Activated naive CD8-positive, alpha-beta T cell (primary cell): ENCODE results near the gene EDNRA.

Source experiments
- H3K27ac Mint-ChIP-seq: one replicate; pipeline ENCODE4 v1.8.0; 2021; ENCODE audit warnings: mixed read lengths
- H3K27me3 Mint-ChIP-seq: one replicate; pipeline ENCODE4 v1.8.0; 2021; ENCODE audit warnings: mixed read lengths
- H3K36me3 Mint-ChIP-seq: one replicate; pipeline ENCODE4 v1.8.0; 2021; ENCODE audit warnings: mixed read lengths
- H3K4me1 Mint-ChIP-seq: one replicate; pipeline ENCODE4 v1.8.0; 2021; ENCODE audit warnings: low read depth, mixed read lengths
- H3K4me3 Mint-ChIP-seq: one replicate; pipeline ENCODE4 v1.8.0; 2021; ENCODE audit warnings: mild to moderate bottlenecking, mixed read lengths
- H3K9me3 Mint-ChIP-seq: one replicate; pipeline ENCODE4 v1.8.0; 2021; ENCODE audit warnings: low read depth, mixed read lengths

The EDNRA gene

DNA sequence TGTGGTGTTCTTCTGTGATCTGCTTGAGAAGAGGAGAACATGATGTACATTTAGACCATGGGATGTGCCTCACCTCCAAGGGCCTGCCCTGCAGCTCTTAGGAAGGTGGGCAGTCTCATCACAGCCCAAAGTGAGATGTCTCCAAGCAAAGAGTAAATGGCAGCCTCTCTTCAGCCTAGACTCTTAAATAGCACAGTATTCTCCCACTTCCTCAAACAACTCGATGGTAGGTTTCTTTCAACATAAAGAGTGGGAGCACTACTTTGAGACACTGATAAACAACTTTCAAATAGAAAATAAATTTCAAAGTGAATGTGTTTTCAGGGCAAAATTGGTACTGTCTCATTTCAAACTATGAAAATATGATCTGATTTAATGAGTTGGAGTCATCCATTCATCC lies 35.2 kb downstream of the EDNRA start:
- Mint-ChIP-seq H3K27me3 (peaks cover 4% of the 10 kb centered on the region), H3K4me3 (no peak overlapping the region), H3K9me3 (no peaks in the 10 kb centered on the region), H3K4me1 (no peaks in the 10 kb centered on the region), H3K36me3 (no peaks in the 10 kb centered on the region), H3K27ac (no peak overlapping the region)

DNA sequence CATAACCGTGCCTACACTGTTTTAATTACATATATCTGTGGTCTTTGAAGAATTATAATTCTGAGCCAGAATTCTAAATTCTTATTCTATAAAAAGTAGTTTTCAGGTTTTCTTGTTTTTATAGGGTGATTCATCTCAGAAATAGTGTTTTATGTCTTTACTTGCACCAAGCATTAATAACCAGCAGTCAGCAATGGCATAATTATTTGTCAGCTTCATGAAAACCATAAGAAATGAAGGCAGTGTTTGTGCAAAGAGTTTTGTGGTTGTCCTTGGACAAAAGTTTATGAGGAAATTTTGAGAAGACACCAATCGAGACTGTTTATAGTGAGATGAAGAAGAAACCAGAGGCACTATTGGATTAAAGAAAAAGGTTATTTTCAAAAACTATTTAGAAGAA lies 37.2 kb downstream of the EDNRA start:
- H3K36me3 Mint-ChIP-seq: no peaks in the 10 kb centered on the region
- no peaks in the 10 kb centered on the region for H3K4me1 Mint-ChIP-seq
- no peak overlapping the region for H3K27ac Mint-ChIP-seq
- no peak overlapping the region for H3K4me3 Mint-ChIP-seq
- peaks cover 4% of the 10 kb centered on the region for H3K27me3 Mint-ChIP-seq
- H3K9me3 Mint-ChIP-seq: no peaks in the 10 kb centered on the region

- Mint-ChIP-seq H3K9me3 (no peaks in the 10 kb centered on the region), H3K4me3 (no peak overlapping the region), H3K27ac (no peak overlapping the region), H3K4me1 (no peaks in the 10 kb centered on the region), H3K36me3 (no peaks in the 10 kb centered on the region), H3K27me3 (peaks cover 3% of the 10 kb centered on the region)
These were observed 38.2 kb downstream of the EDNRA start for GRCh38 chr4:147518846-147519767.

DNA sequence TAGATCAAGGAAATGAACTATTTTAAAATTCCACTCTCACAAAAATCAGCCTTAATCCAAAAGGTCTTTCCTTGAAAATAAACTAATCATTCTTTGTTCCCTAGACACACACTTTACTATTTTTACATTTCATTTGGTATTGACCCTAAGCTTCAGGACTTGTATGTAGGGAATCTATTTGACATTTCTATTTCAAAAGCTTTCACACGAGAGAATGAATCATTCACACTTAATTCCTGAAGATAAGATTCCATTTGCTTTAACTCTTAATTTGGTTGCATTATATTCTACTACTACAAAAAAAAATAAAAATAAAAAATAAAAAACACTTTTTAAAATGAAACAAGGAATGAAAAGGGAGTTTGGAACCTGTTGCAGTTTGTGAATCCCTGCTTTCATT lies 43.7 kb downstream of the EDNRA start:
- Mint-ChIP-seq H3K9me3 (no peaks in the 10 kb centered on the region), H3K36me3 (no peaks in the 10 kb centered on the region), H3K27me3 (peaks cover 5% of the 10 kb centered on the region), H3K4me3 (no peak overlapping the region), H3K4me1 (no peaks in the 10 kb centered on the region), H3K27ac (no peak overlapping the region)

- H3K27ac Mint-ChIP-seq: no peak overlapping the region
- no peaks in the 10 kb centered on the region for H3K36me3 Mint-ChIP-seq
- no peaks in the 10 kb centered on the region for H3K4me1 Mint-ChIP-seq
- H3K4me3 Mint-ChIP-seq: no peak overlapping the region
- peaks cover 6% of the 10 kb centered on the region for H3K27me3 Mint-ChIP-seq
- H3K9me3 Mint-ChIP-seq: no peaks in the 10 kb centered on the region
These were observed 44.8 kb downstream of the EDNRA start for GRCh38 chr4:147525494-147526271.

DNA sequence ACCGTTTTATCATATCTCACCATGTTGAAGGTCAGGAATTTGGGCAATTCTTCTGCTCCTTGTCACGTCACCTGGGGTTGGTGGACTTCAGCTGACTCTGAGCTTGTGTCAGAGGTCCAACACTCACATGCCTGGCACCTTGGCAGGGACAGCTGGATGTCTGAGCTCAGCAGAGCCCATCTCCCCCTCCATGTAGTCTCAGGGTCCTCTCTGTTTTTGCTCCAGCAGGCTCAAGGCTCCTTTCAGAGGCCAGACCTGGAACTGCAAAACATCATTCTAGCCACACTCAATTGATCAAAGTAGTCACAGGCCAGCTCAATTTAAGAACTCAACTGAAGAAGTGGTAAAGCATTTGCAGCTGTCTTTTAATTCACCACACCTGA lies 45.4 kb downstream of the EDNRA start:
- Mint-ChIP-seq H3K36me3 (no peaks in the 10 kb centered on the region), H3K9me3 (no peaks in the 10 kb centered on the region), H3K27me3 (peaks cover 7% of the 10 kb centered on the region), H3K4me3 (no peak overlapping the region), H3K27ac (no peak overlapping the region), H3K4me1 (no peaks in the 10 kb centered on the region)

GRCh38 chr4:147528054-147528453 lies 47.2 kb downstream of the EDNRA start:
- H3K4me1 Mint-ChIP-seq: no peaks in the 10 kb centered on the region
- no peaks in the 10 kb centered on the region for H3K9me3 Mint-ChIP-seq
- H3K27me3 Mint-ChIP-seq: peaks cover 7% of the 10 kb centered on the region
- H3K4me3 Mint-ChIP-seq: no peak overlapping the region
- H3K36me3 Mint-ChIP-seq: no peaks in the 10 kb centered on the region
- no peak overlapping the region for H3K27ac Mint-ChIP-seq

- H3K27ac Mint-ChIP-seq: no peak overlapping the region
These were observed 49.2 kb downstream of the EDNRA start for GRCh38 chr4:147530134-147530533.

GRCh38 chr4:147530723-147531122 lies 49.8 kb downstream of the EDNRA start:
- H3K4me3 Mint-ChIP-seq: no peak overlapping the region

More at GRCh38 chr4:147530134-147530533, 49.2 kb downstream of the EDNRA start:
- Mint-ChIP-seq H3K4me3 (no peak overlapping the region), H3K4me1 (no peaks in the 10 kb centered on the region), H3K9me3 (no peaks in the 10 kb centered on the region), H3K36me3 (no peaks in the 10 kb centered on the region), H3K27me3 (peaks cover 9% of the 10 kb centered on the region)

GRCh38 chr4:147532896-147533295 lies 52.0 kb downstream of the EDNRA start:
- Mint-ChIP-seq H3K9me3 (no peaks in the 10 kb centered on the region), H3K36me3 (no peaks in the 10 kb centered on the region), H3K4me3 (no peak overlapping the region), H3K27ac (no peak overlapping the region), H3K27me3 (peaks cover 12% of the 10 kb centered on the region), H3K4me1 (no peaks in the 10 kb centered on the region)

More at GRCh38 chr4:147530723-147531122, 49.8 kb downstream of the EDNRA start:
- Mint-ChIP-seq H3K27ac (no peak overlapping the region), H3K27me3 (peaks cover 9% of the 10 kb centered on the region), H3K36me3 (no peaks in the 10 kb centered on the region), H3K9me3 (no peaks in the 10 kb centered on the region), H3K4me1 (no peaks in the 10 kb centered on the region)

DNA sequence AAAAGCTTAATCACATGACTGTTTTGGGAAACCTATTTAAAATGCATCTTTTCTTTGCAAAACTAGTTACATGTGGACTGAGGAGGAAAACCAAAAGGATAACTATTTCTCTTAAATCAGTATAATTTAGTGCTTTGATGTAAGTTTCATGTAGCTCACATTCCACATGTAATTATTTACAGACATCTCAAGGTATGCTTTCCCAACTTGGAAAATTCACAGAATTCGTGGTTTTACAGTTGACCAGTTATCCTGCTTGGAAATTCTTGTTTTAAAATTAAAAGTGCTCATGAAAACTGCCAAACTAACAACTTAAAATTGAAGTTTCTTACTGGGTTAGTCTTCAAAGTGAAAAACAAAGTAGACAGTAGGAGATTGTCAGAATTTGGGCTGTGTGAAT lies 52.4 kb downstream of the EDNRA start:
- Mint-ChIP-seq H3K4me1 (no peaks in the 10 kb centered on the region), H3K36me3 (no peaks in the 10 kb centered on the region), H3K9me3 (no peaks in the 10 kb centered on the region), H3K4me3 (no peak overlapping the region), H3K27me3 (peaks cover 12% of the 10 kb centered on the region), H3K27ac (no peak overlapping the region)

GRCh38 chr4:147535124-147535523 lies 54.2 kb downstream of the EDNRA start:
- H3K27me3 Mint-ChIP-seq: peaks cover 17% of the 10 kb centered on the region
- no peak overlapping the region for H3K4me3 Mint-ChIP-seq
- H3K9me3 Mint-ChIP-seq: no peaks in the 10 kb centered on the region
- H3K4me1 Mint-ChIP-seq: no peaks in the 10 kb centered on the region
- H3K27ac Mint-ChIP-seq: no peak overlapping the region
- H3K36me3 Mint-ChIP-seq: no peaks in the 10 kb centered on the region

GRCh38 chr4:147538711-147539110 lies 57.8 kb downstream of the EDNRA start:
- Mint-ChIP-seq H3K36me3 (no peaks in the 10 kb centered on the region), H3K4me3 (no peak overlapping the region), H3K9me3 (no peaks in the 10 kb centered on the region), H3K4me1 (no peaks in the 10 kb centered on the region), H3K27me3 (peaks cover 18% of the 10 kb centered on the region), H3K27ac (no peak overlapping the region)

DNA sequence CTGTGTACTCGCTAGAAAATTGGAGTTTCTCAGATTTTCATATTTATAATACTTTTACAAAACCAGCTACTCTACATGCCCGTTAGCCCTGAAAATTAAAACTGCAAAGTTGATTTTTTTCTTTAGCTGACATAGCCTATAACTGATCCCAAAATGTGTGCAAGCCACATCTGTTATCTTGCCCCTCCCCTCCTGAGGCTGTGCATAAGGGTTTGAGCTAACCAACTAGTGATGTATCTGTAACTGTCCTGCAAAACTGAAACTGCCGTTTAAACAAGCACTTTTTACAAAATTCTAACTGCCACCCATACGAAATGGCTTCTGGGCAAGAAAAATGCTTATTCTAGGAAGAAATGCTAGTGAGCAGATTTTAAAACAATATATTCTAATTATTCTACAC lies 59.1 kb downstream of the EDNRA start:
- Mint-ChIP-seq H3K4me3 (no peak overlapping the region), H3K36me3 (no peaks in the 10 kb centered on the region), H3K27ac (no peak overlapping the region), H3K27me3 (peaks cover 16% of the 10 kb centered on the region), H3K4me1 (no peaks in the 10 kb centered on the region), H3K9me3 (no peaks in the 10 kb centered on the region)

DNA sequence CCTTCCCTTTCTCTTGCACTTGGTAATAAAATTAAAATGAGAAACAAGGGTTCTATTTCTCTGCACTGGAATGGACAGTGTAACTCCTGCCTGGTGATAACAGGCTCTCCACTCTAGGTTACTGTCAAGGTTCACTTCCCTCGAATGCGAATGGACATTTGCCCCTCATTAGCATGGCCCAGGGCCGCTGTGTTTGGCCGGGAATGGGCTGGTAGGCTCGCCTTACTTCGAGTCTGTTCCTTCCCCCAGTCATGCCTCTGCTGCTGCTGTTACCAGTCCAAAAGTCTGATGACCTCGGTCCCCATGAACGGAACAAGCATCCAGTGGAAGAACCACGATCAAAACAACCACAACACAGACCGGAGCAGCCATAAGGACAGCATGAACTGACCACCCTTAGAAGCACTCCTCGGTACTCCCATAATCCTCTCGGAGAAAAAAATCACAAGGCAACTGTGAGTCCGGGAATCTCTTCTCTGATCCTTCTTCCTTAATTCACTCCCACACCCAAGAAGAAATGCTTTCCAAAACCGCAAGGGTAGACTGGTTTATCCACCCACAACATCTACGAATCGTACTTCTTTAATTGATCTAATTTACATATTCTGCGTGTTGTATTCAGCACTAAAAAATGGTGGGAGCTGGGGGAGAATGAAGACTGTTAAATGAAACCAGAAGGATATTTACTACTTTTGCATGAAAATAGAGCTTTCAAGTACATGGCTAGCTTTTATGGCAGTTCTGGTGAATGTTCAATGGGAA lies 61.5 kb downstream of the EDNRA start:
- Mint-ChIP-seq H3K4me3 (no peak overlapping the region), H3K36me3 (no peaks in the 10 kb centered on the region), H3K27ac (no peak overlapping the region), H3K27me3 (peaks cover 17% of the 10 kb centered on the region), H3K9me3 (no peaks in the 10 kb centered on the region), H3K4me1 (no peaks in the 10 kb centered on the region)
